GM06990 (cell line): ENCODE measurements around the gene ASMT.
"Not testable (repeated sequence)": the region's sequence is repeated elsewhere in the genome, so short reads cannot be mapped to it uniquely, and the experiment has no call there.

Experiments used
- DNase-seq: peaks from one replicate; pipeline ENCODE4 v3.0.0-alpha.2; 2011; ENCODE audit not compliant: insufficient read length; ENCODE audit errors: extremely low read depth
- H3K27me3 ChIP-seq: replicated peaks from 2 replicates; pipeline ENCODE4 v1.6.0; 2011; ENCODE audit warnings: low read length; ENCODE audit not compliant: control insufficient read depth, insufficient read depth
- H3K36me3 ChIP-seq: 2 replicates; pipeline ENCODE4 v1.5.1; 2011; ENCODE audit warnings: low read length; ENCODE audit not compliant: control insufficient read depth, insufficient read depth
- H3K4me3 ChIP-seq: replicated peaks from 2 replicates; pipeline ENCODE4 v1.5.1; 2011; ENCODE audit warnings: low read depth, mild to moderate bottlenecking, control low read depth, low read length
- CTCF ChIP-seq: IDR thresholded peaks from 2 replicates; pipeline ENCODE4 v1.5.1; 2011; ENCODE audit warnings: low read length, control low read depth, mild to moderate bottlenecking, inconsistent platforms; ENCODE audit not compliant: insufficient read depth, poor library complexity, severe bottlenecking

Gene ASMT

DNA sequence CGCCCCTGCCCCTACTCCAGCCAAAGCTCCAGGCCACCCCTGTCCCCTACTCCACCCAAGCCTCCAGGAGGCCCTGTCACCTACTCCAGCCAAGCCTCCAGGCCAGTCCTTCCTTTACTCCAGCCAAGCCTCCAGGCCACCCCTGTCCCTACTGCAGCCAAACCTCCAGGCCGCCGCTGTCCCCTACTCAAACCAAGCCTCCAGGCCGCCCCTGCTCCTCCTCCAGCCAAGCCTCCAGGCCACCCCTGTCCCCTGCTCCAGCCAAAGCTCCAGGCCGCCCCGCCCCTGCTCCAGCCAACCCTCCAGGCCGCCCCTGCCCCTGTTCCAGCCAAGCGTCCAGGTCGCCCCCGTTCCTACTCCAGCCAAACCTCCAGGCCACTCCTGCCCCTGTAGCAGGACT is 5.1 kb upstream of the ASMT start:
- Histone ChIP-seq H3K4me3 (no peak overlapping the region), H3K27me3 (no peaks in the 10 kb centered on the region), H3K36me3 (no peaks in the 10 kb centered on the region; the same call in 1 of the 2 replicates)
- DNase-seq, result no peak
- TF ChIP-seq CTCF, result no peak

DNA sequence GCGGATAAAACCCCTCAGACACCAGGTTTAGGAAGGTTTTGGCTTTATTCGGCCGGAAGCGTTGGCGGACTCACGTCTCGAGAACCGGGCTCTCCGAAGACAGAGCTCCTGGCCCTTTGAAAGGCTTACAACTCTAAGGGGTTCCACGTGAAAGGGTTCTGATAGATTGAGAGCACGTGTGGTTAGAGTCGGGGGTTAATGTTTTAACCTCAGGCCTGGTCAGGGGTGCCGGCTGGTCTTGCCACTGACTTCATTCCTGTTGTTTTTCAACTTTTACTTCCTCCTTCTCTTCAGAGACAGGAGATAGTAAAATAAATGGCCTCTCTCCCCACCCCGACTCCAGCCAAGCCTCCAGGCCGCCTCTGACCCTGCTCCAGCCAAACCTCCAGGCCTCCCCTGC is 4.7 kb upstream of the ASMT start:
- H3K36me3 ChIP-seq, result no peaks in the 10 kb centered on the region; the same call in 1 of the 2 replicates
- TF ChIP-seq CTCF, result no peak
- DNase-seq, result no peak
- no peak overlapping the region for H3K4me3 ChIP-seq
- H3K27me3 ChIP-seq, result no peaks in the 10 kb centered on the region

GRCh38 chrX:1610736-1611135 is 4.1 kb upstream of the ASMT start:
- no peak overlapping the region for H3K4me3 ChIP-seq
- no peak for DNase-seq
- no peak for TF ChIP-seq CTCF
- no peaks in the 10 kb centered on the region; the same call in 1 of the 2 replicates for H3K36me3 ChIP-seq
- H3K27me3 ChIP-seq, result no peaks in the 10 kb centered on the region

- Histone ChIP-seq H3K27me3 (no peaks in the 10 kb centered on the region), H3K4me3 (no peak overlapping the region), H3K36me3 (no peaks in the 10 kb centered on the region)
- no peak for DNase-seq
- TF ChIP-seq CTCF, result no peak
These were observed 2.1 kb upstream of the ASMT start for GRCh38 chrX:1612641-1613286.

DNA sequence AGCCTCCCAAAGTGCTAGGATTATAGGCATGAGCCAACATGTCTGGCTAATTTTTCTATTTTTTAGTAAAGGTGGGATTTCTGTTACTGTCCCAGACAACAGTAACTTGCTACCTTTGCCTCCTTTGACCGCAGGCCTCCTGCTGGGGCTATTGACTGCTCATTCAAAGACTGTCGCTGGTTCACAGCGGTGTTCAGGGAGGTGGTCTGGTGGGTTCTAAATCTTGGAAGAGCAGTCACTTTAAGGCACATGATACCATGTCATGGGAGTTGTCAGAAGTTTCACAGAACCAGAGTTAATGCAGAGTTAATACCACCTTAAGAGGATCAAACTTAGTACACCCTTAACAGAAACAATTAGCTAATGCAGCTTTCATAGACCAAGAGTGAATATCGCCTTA is 3.8 kb downstream of the ASMT start:
- H3K4me3 ChIP-seq, result no peak overlapping the region
- no peak for DNase-seq
- TF ChIP-seq CTCF, result no peak

GRCh38 chrX:1623691-1624090 is 8.8 kb downstream of the ASMT start:
- no peak overlapping the region for H3K4me3 ChIP-seq
- H3K27me3 ChIP-seq, result no peaks in the 10 kb centered on the region
- TF ChIP-seq CTCF, result no peak

More for the DNA sequence above, 3.8 kb downstream of the ASMT start:
- no peaks in the 10 kb centered on the region for H3K36me3 ChIP-seq
- H3K27me3 ChIP-seq, result no peaks in the 10 kb centered on the region

DNA sequence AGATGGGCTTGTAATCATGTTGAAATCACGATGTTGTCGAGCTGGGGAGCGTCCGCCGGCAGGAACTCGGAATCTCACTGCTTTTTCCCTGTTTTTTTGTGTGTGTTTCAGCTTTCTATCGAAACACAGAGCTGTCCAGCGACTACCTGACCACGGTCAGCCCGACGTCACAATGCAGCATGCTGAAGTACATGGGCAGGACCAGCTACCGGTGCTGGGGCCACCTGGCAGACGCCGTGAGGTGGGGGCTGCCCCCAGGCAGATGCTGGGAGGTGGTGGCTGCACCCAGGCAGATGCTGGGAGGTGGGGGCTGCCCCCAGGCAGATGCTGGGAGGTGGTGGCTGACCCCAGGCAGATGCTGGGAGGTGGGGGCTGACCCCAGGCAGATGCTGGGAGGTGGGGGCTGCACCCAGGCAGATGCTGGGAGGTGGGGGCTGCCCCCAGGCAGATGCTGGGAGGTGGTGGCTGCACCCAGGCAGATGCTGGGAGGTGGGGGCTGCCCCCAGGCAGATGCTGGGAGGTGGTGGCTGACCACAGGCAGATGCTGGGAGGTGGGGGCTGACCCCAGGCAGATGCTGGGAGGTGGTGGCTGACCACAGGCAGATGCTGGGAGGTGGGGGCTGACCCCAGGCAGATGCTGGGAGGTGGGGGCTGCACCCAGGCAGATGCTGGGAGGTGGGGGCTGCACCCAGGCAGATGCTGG is 9.4 kb downstream of the ASMT start:
- not testable (repeated sequence) for H3K36me3 ChIP-seq, H3K27me3 ChIP-seq, DNase-seq, H3K4me3 ChIP-seq

More at GRCh38 chrX:1623691-1624090, 8.8 kb downstream of the ASMT start:
- DNase-seq, result no peak
- no peaks in the 10 kb centered on the region for H3K36me3 ChIP-seq

- not testable (repeated sequence) for H3K27me3 ChIP-seq, H3K36me3 ChIP-seq, DNase-seq, H3K4me3 ChIP-seq
These were observed 10.0 kb downstream of the ASMT start for GRCh38 chrX:1624861-1625215.
